IMR-90 (cell line): Measurements from ENCODE around the gene PTPRN2. TPM values are rescaled to one million over a fixed set of nuclear protein-coding genes. Genes with fewer than 3 reads are reported as not detected.

Experiments
- ATAC-seq: fragments of 200-7000 bp; cut with Tn5 transposase; 2 replicates; pipeline ENCODE4 v1.9.1; 2020; ENCODE audit warnings: low read depth, mild to moderate bottlenecking, moderate library complexity
- BruUV-seq: library from RNA; stranded (reverse); fragments of 400-500 nt; replicated peaks from 2 replicates; lab custom pipeline; 2021; lab: Mats Ljungman, UMichigan
- CTCF ChIA-PET: fragments of 300-600 bp; formaldehyde crosslinking; extraction: SDS; loops from one replicate; lab custom pipeline; 2021; ENCODE audit warnings: antibody characterized with exemption; lab: Yijun Ruan, JAX
- POLR2A ChIA-PET: fragments of 300-600 bp; sonication (Branson Sonifier 250); formaldehyde crosslinking; loops from one replicate; lab custom pipeline; 2022; ENCODE audit warnings: antibody characterized with exemption; ENCODE audit not compliant: unreplicated experiment; lab: Charles Lee
- DNase-seq: peaks from one replicate; pipeline ENCODE4 v3.0.0; 2013
- H2AFZ ChIP-seq: replicated peaks from 2 replicates; pipeline ENCODE3; 2013; ENCODE audit warnings: low read length, mild to moderate bottlenecking; ENCODE audit not compliant: poor library complexity
- H2AK5ac ChIP-seq: 2 replicates; pipeline ENCODE4 v1.6.1; 2013; ENCODE audit warnings: low read depth, low read length, inconsistent platforms
- H2AK9ac ChIP-seq: replicated peaks from 2 replicates; pipeline ENCODE3; 2013; ENCODE audit warnings: mild to moderate bottlenecking, low read depth, low read length, moderate library complexity; ENCODE audit not compliant: poor library complexity
- H2BK120ac ChIP-seq: 2 replicates; pipeline ENCODE4 v1.6.1; 2013; ENCODE audit warnings: low read depth, low read length, inconsistent platforms
- H2BK15ac ChIP-seq: 3 replicates; pipeline ENCODE4 v1.6.1; 2013; ENCODE audit warnings: low read depth, low read length, inconsistent platforms
- H2BK20ac ChIP-seq: 2 replicates; pipeline ENCODE4 v1.6.1; 2013; ENCODE audit warnings: low read depth, mild to moderate bottlenecking, inconsistent platforms, low read length, moderate library complexity
- H2BK5ac ChIP-seq: 2 replicates; pipeline ENCODE4 v1.6.1; 2013; ENCODE audit warnings: mild to moderate bottlenecking, low read depth, low read length, inconsistent platforms; ENCODE audit not compliant: poor library complexity, severe bottlenecking
- H3K14ac ChIP-seq: replicated peaks from 2 replicates; pipeline ENCODE4 v1.6.1; 2013; ENCODE audit warnings: low read depth, low read length, inconsistent platforms
- H3K18ac ChIP-seq: 2 replicates; pipeline ENCODE4 v1.6.1; 2013; ENCODE audit warnings: low read depth, low read length, control low read depth
- H3K23ac ChIP-seq: 2 replicates; pipeline ENCODE4 v1.6.1; 2013; ENCODE audit warnings: low read depth, low read length, inconsistent platforms
- H3K27ac ChIP-seq: 2 replicates; pipeline ENCODE4 v1.5.1; 2013; ENCODE audit warnings: mild to moderate bottlenecking, control low read depth, low read length; ENCODE audit not compliant: insufficient read depth
- H3K27me3 ChIP-seq: 2 replicates; pipeline ENCODE4 v1.6.1; 2013; ENCODE audit warnings: low read length; ENCODE audit not compliant: control insufficient read depth, insufficient read depth
- H3K36me3 ChIP-seq: 2 replicates; pipeline ENCODE4 v1.6.1; 2013; ENCODE audit warnings: low read length, mixed read lengths; ENCODE audit not compliant: control insufficient read depth, insufficient read depth
- H3K4ac ChIP-seq: 2 replicates; pipeline ENCODE4 v1.6.1; 2013; ENCODE audit warnings: low read depth, low read length, inconsistent platforms
- H3K4me1 ChIP-seq: 2 replicates; pipeline ENCODE4 v1.6.1; 2013; ENCODE audit warnings: low read length, mixed read lengths; ENCODE audit not compliant: control insufficient read depth, insufficient read depth
- H3K4me2 ChIP-seq: 2 replicates; pipeline ENCODE4 v1.6.1; 2013; ENCODE audit warnings: low read depth, mild to moderate bottlenecking, control low read depth, low read length, moderate library complexity
- H3K4me3 ChIP-seq: 2 replicates; pipeline ENCODE4 v1.5.1; 2013; ENCODE audit warnings: low read depth, mild to moderate bottlenecking, control low read depth, low read length, moderate library complexity; ENCODE audit not compliant: insufficient read depth
- H3K56ac ChIP-seq: 2 replicates; pipeline ENCODE4 v1.6.1; 2013; ENCODE audit warnings: low read length, inconsistent platforms; ENCODE audit not compliant: insufficient read depth; ENCODE audit errors: extremely low read depth
- H3K79me1 ChIP-seq, 2 experiments: 2 replicates each; pipeline ENCODE4 v1.6.1; 2013; ENCODE audit warnings: low read length in 2 of 2, inconsistent platforms in 1 of 2, low read depth in 1 of 2
- H3K9ac ChIP-seq: 2 replicates; pipeline ENCODE4 v1.6.1; 2013; ENCODE audit warnings: low read depth, low read length, control low read depth
- H3K9me1 ChIP-seq: 2 replicates; pipeline ENCODE4 v1.6.1; 2013; ENCODE audit warnings: low read length, inconsistent platforms; ENCODE audit not compliant: insufficient read depth
- H3K9me3 ChIP-seq: 2 replicates; pipeline ENCODE4 v1.6.1; 2013; ENCODE audit warnings: low read length; ENCODE audit not compliant: control insufficient read depth, insufficient read depth
- H4K20me1 ChIP-seq: 2 replicates; pipeline ENCODE4 v1.6.1; 2013; ENCODE audit warnings: low read length, inconsistent platforms; ENCODE audit not compliant: insufficient read depth
- H4K5ac ChIP-seq: 2 replicates; pipeline ENCODE4 v1.6.1; 2013; ENCODE audit warnings: mild to moderate bottlenecking, low read depth, low read length, control low read depth
- H4K8ac ChIP-seq, 2 experiments: 2 replicates each; pipeline ENCODE4 v1.6.1; 2013; ENCODE audit warnings: low read depth in 2 of 2, low read length in 2 of 2, control low read depth in 1 of 2, inconsistent platforms in 1 of 2
- H4K91ac ChIP-seq: 2 replicates; pipeline ENCODE4 v1.6.1; 2013; ENCODE audit warnings: low read depth, low read length, inconsistent platforms; ENCODE audit not compliant: insufficient read depth
- CEBPB ChIP-seq: IDR thresholded peaks from 2 replicates; pipeline ENCODE4 v1.6.1; 2012; ENCODE audit warnings: low read depth, low read length, improper control_type of control experiment
- CHD1 ChIP-seq: IDR thresholded peaks from 2 replicates; pipeline ENCODE4 v1.6.1; 2012; ENCODE audit warnings: low read depth, low read length, improper control_type of control experiment
- FOS ChIP-seq: fragments of 150-350 bp; IDR thresholded peaks from 2 replicates; pipeline ENCODE4 v1.6.1; 2016; ENCODE audit warnings: low read depth, low read length
- MAFK ChIP-seq: IDR thresholded peaks from 2 replicates; pipeline ENCODE4 v1.6.1; 2012; ENCODE audit warnings: low read depth, low read length, improper control_type of control experiment
- MAZ ChIP-seq: IDR thresholded peaks from 2 replicates; pipeline ENCODE4 v1.6.1; 2012; ENCODE audit warnings: low read depth, mild to moderate bottlenecking, low read length, improper control_type of control experiment, moderate library complexity, borderline replicate concordance
- MXI1 ChIP-seq: IDR thresholded peaks from 2 replicates; pipeline ENCODE4 v1.6.1; 2012; ENCODE audit warnings: low read depth, mild to moderate bottlenecking, low read length, moderate library complexity, borderline replicate concordance
- NFE2L2 ChIP-seq: fragments of 150-350 bp; IDR thresholded peaks from 2 replicates; pipeline ENCODE4 v1.6.1; 2016; ENCODE audit warnings: low read depth, mild to moderate bottlenecking, low read length
- POLR2A ChIP-seq: IDR thresholded peaks from 2 replicates; pipeline ENCODE4 v1.6.1; 2012; ENCODE audit warnings: mild to moderate bottlenecking, low read depth, low read length
- RAD21 ChIP-seq: IDR thresholded peaks from 2 replicates; pipeline ENCODE4 v1.6.1; 2012; ENCODE audit warnings: low read length, improper control_type of control experiment
- RCOR1 ChIP-seq: IDR thresholded peaks from 2 replicates; pipeline ENCODE4 v1.6.1; 2012; ENCODE audit warnings: mild to moderate bottlenecking, low read length, improper control_type of control experiment; ENCODE audit not compliant: insufficient replicate concordance
- RFX5 ChIP-seq: IDR thresholded peaks from 2 replicates; pipeline ENCODE4 v1.8.0; 2012; ENCODE audit warnings: low read depth, mild to moderate bottlenecking, low read length, moderate library complexity
- USF2 ChIP-seq: fragments of 150-350 bp; IDR thresholded peaks from 2 replicates; pipeline ENCODE4 v1.6.1; 2017; ENCODE audit warnings: mild to moderate bottlenecking, antibody characterized with exemption, low read length, low read depth
- WGBS, 2 experiments: methylation state at CpG; one replicate each; pipeline versions ENCODE4 v1.1.5 to v1.1.7; 2013; ENCODE audit warnings: missing lambda C conversion rate in 2 of 2; ENCODE audit not compliant: insufficient read length in 1 of 2; ENCODE audit errors: extremely low coverage in 2 of 2; 5-methylcytosine and 5-hydroxymethylcytosine counted together
- dilution Hi-C: fragments of 300-500 bp; cut with HindIII; formaldehyde crosslinking; loops from one replicate; pipeline ENCODE4 v1.14.3; 2018; ENCODE audit warnings: low sequenced_read_pairs; ENCODE audit not compliant: unreplicated experiment
- in situ Hi-C: fragments of 300-500 bp; cut with MboI; formaldehyde crosslinking; loops from 3 replicates; pipeline ENCODE4 v1.14.3; 2019; ENCODE audit warnings: low sequenced_read_pairs, inconsistent platforms, mixed read lengths
- intact Hi-C: fragments of 100-400 bp; cut with micrococcal nuclease; formaldehyde crosslinking; loops from 2 replicates; pipeline ENCODE4 v1.10.0; 2022
- polyA plus RNA-seq, 3 experiments: library from polyadenylated mRNA; depleted of rRNA; stranded (reverse); fragments of >200 nt; gene quantifications; 2 replicates each; pipeline ENCODE4 v1.2.3, GENCODE V29; 2012; ENCODE audit warnings: low replicate concordance in 1 of 3
- total RNA-seq: library from RNA; depleted of rRNA; stranded (reverse); fragments of >200 nt; gene quantifications from 2 replicates; pipeline ENCODE4 v1.2.3, GENCODE V29; 2012
- TF ChIP-seq, protein P1 (sequence below): conservative IDR thresholded peaks from 2 replicates; pipeline ENCODE4 v1.5.1; 2012; ENCODE audit warnings: mild to moderate bottlenecking, low read depth, low read length, improper control_type of control experiment

PTPRN2 gene
- total and polyA plus RNA-seq, 2 of the 4 experiments (the other 2 are of a cell fraction) = 0.03 TPM; not detected in 1

GRCh38 chr7:157542068-157543021, 1045.3 kb downstream of the PTPRN2 start (continued):
- TF ChIP-seq USF2 = no peak

- Histone ChIP-seq H2AK5ac (no peak overlapping the region), H2BK120ac (no peak overlapping the region), H3K18ac (no peak overlapping the region), H3K4me2 (no peak overlapping the region), H3K9ac (no peak overlapping the region), H3K4me1 (no peaks in the 10 kb centered on the region), H3K23ac (no peak overlapping the region), H3K27me3 (no peaks in the 10 kb centered on the region), H2AK9ac (no peak overlapping the region), H3K56ac (no peak overlapping the region), H3K9me1 (no peaks in the 10 kb centered on the region), H3K4ac (no peak overlapping the region), H4K91ac (no peak overlapping the region), H4K8ac (no peak overlapping the region), H3K36me3 (no peaks in the 10 kb centered on the region), H3K27ac (no peak overlapping the region), H3K4me3 (no peak overlapping the region), H4K20me1 (no peaks in the 10 kb centered on the region), H3K14ac (no peak overlapping the region), H2BK15ac (no peak overlapping the region), H4K5ac (no peak overlapping the region), H2BK20ac (no peak overlapping the region), H2BK5ac (no peak overlapping the region), H3K9me3 (peaks cover 62% of the 10 kb centered on the region), H2AFZ (no peak overlapping the region), H3K79me1 (no peaks in the 10 kb centered on the region)
- in situ Hi-C loops = no loop called here
- BruUV-seq = no TSS peak
- CTCF ChIA-PET = no interaction called here
- WGBS, 2 experiments = 87% methylated on average over 13 of the region's 26 CpGs; no CpG with 5 or more reads in 1 of the 2 experiments
- dilution Hi-C loops = no loop called here
- DNase-seq = no peak
- intact Hi-C loops = no loop called here
- POLR2A ChIA-PET = no interaction called here
- ATAC-seq = no peak
- TF ChIP-seq, protein P1, sequence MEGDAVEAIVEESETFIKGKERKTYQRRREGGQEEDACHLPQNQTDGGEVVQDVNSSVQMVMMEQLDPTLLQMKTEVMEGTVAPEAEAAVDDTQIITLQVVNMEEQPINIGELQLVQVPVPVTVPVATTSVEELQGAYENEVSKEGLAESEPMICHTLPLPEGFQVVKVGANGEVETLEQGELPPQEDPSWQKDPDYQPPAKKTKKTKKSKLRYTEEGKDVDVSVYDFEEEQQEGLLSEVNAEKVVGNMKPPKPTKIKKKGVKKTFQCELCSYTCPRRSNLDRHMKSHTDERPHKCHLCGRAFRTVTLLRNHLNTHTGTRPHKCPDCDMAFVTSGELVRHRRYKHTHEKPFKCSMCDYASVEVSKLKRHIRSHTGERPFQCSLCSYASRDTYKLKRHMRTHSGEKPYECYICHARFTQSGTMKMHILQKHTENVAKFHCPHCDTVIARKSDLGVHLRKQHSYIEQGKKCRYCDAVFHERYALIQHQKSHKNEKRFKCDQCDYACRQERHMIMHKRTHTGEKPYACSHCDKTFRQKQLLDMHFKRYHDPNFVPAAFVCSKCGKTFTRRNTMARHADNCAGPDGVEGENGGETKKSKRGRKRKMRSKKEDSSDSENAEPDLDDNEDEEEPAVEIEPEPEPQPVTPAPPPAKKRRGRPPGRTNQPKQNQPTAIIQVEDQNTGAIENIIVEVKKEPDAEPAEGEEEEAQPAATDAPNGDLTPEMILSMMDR = no peak
- TF ChIP-seq RAD21 (no peak), FOS (no peak), NFE2L2 (no peak), MAZ (no peak), RCOR1 (no peak), RFX5 (no peak), POLR2A (no peak), MAFK (no peak), MXI1 (no peak), CEBPB (no peak), CHD1 (no peak)
Observed at GRCh38 chr7:157541295-157542067, 1046.1 kb downstream of the PTPRN2 start.
